HCT116 (cell line): ENCODE data around the gene LYVE1.

ENCODE experiments used
- CEBPB ChIP-seq: IDR thresholded peaks from 2 replicates; pipeline ENCODE4 v1.6.1; 2012; ENCODE audit warnings: low read depth
- POLR2A ChIP-seq: IDR thresholded peaks from 2 replicates; pipeline ENCODE4 v1.7.0; 2011; ENCODE audit warnings: borderline replicate concordance; ENCODE audit not compliant: insufficient read depth, insufficient read length; ENCODE audit errors: extremely low read depth
- POLR2AphosphoS5 ChIP-seq: IDR thresholded peaks from 2 replicates; pipeline ENCODE4 v1.6.1; 2011; ENCODE audit warnings: mild to moderate bottlenecking, low read depth, low read length, moderate library complexity
- RAD21 ChIP-seq: IDR thresholded peaks from 2 replicates; pipeline ENCODE4 v1.6.1; 2012; ENCODE audit warnings: low read depth, mild to moderate bottlenecking
- TF ChIP-seq, protein P1 (sequence below), 3 experiments: fragments of 200-600 bp in 1 of 3; sonication (generic) in 1 of 3; IDR thresholded peaks in 2 of 3; conservative IDR thresholded peaks in 1 of 3; 2 replicates each; pipeline ENCODE4 v1.5.1; 2012 to 2017; ENCODE audit warnings: low read depth in 2 of 3, low read length in 2 of 3, antibody characterized with exemption in 1 of 3, borderline replicate concordance in 1 of 3, control low read depth in 1 of 3, mild to moderate bottlenecking in 1 of 3, mixed read lengths in 1 of 3, mixed run types in 1 of 3, moderate library complexity in 1 of 3; ENCODE audit not compliant: insufficient read depth in 1 of 3
- TF ChIP-seq, protein P2 (sequence below): IDR thresholded peaks from 2 replicates; pipeline ENCODE4 v1.6.1; 2012
- TF ChIP-seq, protein P3 (sequence below): IDR thresholded peaks from 2 replicates; pipeline ENCODE4 v1.6.1; 2011; ENCODE audit warnings: mild to moderate bottlenecking, low read length, moderate library complexity; ENCODE audit not compliant: insufficient replicate concordance; ENCODE audit errors: extremely low read depth

DNA sequence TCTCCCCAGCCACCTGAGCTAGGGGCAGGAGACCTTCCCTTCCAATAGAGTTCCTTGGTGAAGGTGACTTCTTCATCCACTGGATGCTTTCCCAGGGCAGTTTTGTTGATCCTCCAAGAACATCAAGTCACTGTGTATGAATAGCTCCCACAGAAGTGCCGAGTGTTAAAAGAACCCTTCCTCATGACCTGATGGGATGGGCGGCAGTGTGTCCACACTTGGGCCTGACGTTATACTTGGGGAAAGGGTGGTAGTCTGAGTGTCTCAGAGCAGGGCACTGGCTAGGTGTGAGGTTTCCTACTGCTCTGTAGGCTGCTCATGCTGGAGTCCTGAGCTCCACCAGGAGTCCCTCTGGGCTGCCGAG is 7.6 kb upstream of the LYVE1 start:
- TF ChIP-seq POLR2A: no peak
- TF ChIP-seq, protein P1, sequence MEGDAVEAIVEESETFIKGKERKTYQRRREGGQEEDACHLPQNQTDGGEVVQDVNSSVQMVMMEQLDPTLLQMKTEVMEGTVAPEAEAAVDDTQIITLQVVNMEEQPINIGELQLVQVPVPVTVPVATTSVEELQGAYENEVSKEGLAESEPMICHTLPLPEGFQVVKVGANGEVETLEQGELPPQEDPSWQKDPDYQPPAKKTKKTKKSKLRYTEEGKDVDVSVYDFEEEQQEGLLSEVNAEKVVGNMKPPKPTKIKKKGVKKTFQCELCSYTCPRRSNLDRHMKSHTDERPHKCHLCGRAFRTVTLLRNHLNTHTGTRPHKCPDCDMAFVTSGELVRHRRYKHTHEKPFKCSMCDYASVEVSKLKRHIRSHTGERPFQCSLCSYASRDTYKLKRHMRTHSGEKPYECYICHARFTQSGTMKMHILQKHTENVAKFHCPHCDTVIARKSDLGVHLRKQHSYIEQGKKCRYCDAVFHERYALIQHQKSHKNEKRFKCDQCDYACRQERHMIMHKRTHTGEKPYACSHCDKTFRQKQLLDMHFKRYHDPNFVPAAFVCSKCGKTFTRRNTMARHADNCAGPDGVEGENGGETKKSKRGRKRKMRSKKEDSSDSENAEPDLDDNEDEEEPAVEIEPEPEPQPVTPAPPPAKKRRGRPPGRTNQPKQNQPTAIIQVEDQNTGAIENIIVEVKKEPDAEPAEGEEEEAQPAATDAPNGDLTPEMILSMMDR (IDR thresholded peaks at IDR 0.05 in 2 of 3, conservative IDR thresholded peaks at IDR 0.05 in 1 of 3; ENCODE audit: borderline replicate concordance in 1 of 3, insufficient read depth in 1 of 3, low read depth in 2 of 3, low read length in 2 of 3): no peak
- TF ChIP-seq POLR2AphosphoS5: no peak
- TF ChIP-seq, protein P2, sequence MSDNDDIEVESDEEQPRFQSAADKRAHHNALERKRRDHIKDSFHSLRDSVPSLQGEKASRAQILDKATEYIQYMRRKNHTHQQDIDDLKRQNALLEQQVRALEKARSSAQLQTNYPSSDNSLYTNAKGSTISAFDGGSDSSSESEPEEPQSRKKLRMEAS: no peak
- no peak for TF ChIP-seq RAD21
- TF ChIP-seq, protein P3, sequence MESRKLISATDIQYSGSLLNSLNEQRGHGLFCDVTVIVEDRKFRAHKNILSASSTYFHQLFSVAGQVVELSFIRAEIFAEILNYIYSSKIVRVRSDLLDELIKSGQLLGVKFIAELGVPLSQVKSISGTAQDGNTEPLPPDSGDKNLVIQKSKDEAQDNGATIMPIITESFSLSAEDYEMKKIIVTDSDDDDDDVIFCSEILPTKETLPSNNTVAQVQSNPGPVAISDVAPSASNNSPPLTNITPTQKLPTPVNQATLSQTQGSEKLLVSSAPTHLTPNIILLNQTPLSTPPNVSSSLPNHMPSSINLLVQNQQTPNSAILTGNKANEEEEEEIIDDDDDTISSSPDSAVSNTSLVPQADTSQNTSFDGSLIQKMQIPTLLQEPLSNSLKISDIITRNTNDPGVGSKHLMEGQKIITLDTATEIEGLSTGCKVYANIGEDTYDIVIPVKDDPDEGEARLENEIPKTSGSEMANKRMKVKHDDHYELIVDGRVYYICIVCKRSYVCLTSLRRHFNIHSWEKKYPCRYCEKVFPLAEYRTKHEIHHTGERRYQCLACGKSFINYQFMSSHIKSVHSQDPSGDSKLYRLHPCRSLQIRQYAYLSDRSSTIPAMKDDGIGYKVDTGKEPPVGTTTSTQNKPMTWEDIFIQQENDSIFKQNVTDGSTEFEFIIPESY: no peak
- TF ChIP-seq CEBPB: no peak
